HG03432 (cell line): ENCODE measurements around the gene PDE9A.

Experiments
- ATAC-seq: cut with Tn5 transposase; IDR thresholded peaks from one replicate; pipeline ENCODE4 v1.9.1; 2021; ENCODE audit warnings: mild to moderate bottlenecking, moderate library complexity; ENCODE audit not compliant: unreplicated experiment

The PDE9A gene

DNA sequence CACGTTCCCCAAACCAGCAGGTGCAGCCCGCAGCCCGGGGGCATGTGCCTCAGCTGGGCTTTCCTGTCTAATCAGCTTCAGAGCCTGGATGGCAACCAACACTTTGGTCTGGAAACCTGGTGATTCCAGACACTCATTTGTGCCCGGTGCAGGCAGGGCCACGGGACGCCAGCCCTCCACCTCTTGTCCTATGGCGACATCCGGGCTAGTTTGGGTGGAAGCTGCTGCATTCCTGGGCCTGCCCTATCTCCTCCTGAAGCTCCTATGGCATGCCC is 114.1 kb downstream of the PDE9A start:
- no peak for ATAC-seq

DNA sequence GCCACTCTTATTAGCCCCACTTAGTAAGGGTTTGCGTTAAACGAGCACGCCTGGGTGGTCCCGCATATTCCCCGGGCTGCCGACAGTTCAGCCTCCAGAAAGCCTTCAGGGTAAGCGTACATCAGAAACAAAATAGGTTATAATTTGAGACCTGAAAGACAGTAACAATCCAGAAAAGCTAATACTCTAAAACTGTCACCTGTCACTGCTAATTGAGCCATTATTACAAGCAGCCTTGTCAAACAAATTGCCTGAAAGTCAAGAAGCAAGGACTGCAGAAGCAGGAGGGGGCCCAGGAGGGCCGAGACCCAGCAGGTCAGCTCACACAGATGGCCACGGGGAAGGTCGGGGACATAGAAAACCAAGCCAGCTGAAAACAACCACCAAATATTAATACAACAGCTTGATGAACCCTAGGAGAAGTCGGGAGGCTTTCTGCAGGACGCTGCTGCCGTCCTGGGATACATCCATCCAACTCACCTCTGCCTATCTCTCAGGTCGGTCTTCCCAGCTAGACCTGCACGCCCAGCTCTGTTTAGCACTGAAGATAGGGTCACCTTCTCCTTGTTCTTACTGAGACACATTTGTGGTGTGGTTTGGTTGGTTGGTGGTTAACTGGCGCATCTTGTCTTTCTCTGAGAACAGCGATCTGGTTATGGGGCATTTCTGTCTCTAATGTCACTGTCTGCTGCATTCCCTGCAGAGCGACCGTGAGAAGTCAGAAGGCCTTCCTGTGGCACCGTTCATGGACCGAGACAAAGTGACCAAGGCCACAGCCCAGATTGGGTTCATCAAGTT is 115.1 kb downstream of the PDE9A start:
- no peak for ATAC-seq

DNA sequence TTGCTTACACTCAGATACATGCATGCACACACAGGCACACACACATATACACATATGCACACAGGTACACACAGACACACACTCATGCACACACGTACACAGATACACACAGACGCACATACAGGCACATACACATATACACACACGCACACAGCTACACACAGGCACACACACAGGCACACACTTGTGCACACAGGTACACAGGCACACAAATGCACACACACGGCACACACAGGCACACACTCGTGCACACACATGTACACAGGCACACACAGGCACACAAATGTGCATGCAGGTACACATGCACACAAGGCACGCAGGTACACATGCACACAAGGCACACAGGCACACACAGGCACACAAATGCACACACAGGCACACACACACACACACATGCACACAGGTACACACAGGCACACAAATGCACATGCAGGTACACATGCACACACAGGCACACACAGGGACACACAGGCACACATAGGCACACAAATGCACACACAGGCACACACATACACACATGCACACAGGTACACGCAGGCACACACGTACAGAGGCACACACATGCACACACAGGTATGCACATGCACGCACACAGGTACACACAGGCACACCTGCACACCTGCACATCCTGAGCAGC is 115.9 kb downstream of the PDE9A start:
- ATAC-seq = no peak

DNA sequence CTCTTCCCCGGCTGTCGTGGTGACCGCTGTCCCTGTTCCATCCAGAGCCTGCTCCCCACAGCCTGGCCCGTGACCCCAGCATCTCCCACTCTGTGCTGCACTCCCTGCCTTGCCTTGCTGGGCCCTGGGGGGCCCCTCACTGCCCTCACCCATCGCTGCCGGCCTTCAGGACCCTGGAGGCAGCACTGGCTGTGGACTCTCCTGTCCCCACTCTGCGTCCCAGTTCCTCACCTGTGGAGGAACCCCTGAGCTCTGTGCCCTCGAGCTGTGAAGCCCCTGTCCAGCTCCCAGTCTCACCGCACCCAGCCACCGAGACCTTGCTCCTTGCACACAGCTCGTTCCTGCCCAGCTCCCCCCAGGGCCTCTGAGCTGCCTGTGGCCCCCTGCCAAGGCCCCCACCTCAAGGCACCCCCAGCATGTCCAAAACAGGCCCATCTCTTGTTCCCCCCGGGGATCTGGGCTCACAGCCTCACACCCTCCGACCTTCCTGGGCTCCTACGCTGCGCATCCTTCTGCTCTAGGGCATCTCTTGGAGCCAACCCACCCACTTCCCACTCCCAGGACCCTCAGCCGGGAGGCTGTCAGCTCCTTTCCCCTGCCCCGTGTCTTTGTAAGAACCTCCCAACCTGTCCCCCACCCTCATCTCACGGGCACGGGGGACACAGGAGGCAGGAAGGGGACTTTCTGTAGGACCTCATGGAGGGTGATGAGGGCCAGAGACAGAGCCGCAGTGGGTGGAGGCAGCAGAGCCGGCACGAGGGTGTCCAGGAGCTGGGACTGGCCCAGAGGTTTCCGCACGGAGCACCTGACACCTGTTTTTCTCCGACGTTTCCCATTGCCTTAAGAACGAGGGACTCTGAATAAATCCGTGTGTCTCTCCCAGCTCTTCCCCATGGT is 116.6 kb downstream of the PDE9A start:
- no peak for ATAC-seq

DNA sequence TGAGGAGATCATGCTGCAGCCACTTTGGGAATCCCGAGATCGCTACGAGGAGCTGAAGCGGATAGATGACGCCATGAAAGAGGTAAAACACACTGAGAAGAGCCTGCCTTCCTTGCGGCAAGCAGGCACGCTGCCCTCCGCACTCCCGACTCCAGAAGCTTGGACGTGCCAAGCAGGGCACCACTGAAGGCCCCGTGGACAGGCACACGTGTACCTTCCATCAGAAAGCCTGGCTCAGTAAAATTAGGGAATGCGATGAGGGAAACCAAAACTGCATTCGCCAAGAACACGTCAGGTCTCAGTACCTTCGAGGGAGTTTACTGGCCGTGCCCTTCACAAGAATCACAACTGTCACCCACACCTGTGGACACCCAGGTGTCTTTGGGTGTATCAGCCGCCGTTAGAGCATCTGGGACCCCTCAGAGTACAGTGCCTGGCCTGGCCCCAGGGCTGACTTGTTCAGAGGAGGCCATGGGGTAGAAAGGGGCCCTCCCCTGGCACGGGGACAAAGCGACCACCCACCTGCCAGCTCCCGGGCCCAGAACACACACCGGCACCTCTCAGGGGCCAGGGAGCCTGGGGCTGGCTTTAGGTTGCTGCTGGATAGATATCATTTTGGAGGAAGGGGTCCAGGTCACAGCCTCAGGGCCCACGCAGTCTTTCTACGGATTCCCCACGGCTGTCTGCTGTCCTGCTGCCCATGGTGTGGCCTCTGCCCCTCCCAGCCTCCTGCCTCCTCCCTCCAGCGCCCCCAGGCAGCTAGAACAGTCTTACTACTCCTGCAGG is 117.5 kb downstream of the PDE9A start:
- ATAC-seq = no peak

DNA sequence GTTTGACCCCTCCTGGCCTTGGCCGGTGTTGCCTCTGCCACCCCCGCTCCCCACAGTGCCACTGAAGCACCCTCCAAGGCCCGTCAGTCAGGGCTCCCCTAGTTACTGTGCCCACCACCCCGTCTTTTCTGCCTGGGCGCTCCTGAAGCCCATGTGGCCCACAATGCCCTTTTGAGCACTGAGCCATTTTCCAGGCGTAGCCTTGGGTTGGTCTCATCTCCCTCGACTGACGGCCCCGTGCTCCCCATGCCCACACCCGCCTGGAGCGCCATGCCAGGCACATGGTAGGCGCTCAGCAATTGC is 118.0 kb downstream of the PDE9A start:
- no peak for ATAC-seq

DNA sequence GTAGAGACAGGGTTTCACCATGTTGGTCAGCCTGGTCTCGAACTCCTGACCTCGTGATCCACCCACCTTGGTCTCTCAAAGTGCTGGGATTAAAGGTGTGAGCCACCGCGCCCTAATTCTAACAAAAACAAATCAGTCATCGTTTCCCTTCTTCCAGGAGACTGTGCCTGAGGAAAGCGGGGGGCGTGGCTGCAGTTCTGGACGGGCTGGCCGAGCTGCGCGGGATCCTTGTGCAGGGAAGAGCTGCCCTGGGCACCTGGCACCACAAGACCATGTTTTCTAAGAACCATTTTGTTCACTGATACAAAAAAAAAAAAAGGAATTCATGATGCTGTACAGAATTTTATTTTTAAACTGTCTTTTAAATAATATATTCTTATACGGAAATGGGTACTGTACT is 121.7 kb downstream of the PDE9A start:
- ATAC-seq = no peak

DNA sequence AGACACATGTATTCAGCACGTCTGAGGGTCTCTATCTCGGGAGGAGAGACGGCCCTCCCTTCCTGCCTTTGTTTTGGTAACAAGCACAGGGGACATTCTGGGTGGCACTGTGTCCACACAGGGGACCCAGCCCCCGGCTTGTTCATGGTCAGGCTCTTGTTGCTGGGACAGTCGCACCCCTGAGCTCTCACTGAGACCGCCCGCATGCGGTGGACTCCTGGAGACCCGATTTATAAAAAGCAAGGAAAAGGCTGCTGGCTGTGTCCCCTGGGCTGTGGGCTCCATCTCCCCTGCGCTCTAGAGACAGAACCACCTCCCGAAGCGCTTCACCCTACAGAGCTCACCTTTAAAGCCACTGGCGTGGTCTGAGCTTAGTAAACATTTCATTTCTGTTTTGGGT is 122.5 kb downstream of the PDE9A start:
- ATAC-seq = no peak

DNA sequence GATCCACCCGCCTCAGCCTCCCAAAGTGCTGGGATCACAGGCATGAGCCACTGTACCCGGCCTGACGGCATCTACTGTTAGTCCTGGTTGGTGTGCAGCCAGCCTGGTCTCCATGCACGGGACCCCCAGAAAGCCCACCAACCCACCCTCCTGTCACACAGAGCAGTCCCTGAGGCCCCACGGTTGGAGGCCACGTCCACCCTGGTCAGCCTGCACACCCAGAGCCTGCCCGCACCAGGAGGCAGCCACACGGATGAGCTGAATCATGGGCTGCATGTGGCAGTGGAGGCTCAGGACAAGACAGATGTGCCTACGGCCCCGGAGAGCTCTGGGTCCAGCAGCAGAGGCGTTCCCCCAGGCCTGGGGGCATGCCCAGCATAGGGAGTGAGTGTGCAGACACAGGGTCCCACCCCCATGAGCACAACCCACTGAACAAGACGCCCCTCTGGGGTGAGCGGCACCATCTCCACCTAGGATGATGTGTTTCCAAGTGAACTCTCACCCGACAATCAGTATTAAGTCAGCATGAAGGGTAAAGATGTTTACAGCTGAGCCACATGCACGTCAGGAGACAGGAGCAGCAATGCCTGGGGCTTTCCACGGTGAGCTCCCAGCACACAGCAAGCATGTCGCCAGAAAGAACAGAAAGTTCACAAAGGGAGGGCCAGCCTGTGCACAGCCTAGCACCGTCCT is 123.8 kb downstream of the PDE9A start:
- ATAC-seq = no peak

DNA sequence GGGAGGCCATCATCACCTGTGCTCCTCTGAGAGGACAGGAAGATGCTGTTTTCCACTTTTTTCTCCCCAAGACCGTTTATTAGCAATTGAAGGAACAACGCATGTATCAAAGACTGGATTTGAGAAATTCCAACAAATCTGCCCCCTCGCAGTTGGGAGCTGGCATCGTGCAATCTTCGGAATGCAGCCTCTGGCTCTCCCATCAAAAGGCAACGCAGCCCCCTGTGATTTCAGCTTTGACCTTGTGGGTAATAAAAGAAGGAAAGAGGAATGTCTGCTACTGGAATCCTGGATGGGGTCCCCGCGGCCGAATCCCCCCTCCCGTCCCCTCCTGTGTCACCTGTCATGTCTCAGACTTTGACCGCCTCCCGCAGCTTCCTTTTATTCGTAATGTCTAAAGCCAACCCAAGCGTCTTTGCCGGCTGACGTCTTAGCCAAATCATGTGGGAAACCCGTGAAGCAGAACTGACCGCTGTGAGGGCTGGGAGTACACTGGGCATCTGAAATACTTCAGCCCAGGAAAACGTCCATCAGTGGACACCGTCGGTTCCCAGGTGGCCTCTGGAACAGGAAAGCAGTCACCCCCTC is 124.4 kb downstream of the PDE9A start:
- no peak for ATAC-seq

DNA sequence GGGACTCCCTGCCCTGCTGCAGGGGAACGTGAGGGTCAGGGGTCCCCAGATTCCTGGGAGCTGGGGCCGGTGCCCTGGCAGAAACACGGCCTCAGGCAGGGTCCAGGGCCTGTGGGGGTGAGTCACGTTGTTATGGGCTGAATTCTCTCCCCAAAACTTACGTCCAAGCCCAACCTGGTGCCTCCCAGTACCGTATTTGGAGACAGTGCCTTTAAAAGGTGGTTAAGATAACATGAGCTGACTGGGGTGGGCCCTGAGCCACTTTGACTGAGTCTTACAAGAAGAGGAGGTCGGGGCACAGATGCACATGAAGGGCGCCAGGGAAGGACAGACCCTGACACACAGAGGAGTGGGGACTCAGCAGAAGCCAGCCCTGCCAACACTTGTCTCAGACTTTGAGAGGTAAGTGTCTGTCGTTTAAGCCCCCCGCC is 126.0 kb downstream of the PDE9A start:
- ATAC-seq = no peak

DNA sequence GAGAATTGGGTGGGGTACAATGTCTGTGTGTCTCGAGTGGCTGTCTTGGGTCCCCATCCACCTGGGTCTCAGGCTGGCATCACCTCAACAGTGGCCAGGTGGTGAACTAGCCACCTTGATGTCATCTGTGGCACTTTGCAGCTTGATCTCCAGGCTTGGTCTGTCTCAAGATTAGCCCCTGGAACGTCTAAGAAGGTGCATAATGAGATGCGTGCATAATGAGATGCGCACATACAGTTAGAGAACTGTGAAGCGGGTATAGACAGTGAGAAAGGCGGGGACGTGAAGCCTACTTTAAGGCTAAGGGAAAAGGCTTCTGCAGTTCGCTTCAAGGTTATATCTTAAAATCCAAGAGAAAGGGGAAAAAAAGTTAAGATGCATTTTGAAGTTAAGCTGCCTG is 127.2 kb downstream of the PDE9A start:
- ATAC-seq = no peak

DNA sequence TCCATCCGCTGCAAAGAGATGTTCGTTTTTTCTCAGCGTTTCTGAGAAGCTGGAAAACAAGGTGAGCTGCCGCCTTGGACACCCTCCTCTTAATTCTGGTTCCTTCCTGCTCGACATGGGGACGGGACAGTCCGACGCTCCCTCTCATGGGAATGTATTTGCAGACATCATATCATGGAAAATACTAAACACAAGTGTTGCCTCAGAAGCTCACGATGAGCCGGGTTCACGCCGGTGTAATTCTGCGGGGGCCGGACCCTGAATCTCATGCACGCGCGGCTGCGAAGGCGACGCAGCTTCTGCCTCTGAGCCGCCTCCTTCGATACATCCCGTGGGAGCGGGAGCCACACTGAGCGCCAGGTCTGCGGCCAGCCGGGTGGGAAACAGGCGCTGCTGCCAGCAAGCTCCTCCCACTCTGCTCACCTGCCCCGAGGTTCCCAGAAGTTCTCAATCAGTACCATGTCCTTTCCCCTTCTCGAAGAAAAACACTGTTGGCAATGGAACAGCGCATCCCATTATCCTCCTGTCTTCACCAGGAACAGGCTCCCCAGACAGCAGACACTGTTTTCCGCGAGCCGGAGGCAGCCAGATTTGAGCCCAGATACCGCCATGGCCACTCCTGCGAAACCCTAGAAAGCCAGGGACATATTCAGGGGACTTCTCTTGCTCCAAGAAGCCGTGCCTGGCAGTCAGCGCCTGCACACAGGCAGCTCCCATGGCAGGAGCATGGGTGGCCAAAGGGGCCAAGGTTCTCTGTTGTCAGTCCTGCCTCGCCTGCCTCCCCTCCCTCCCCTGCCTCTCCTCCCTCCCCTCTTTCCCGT is 127.9 kb downstream of the PDE9A start:
- ATAC-seq = no peak

DNA sequence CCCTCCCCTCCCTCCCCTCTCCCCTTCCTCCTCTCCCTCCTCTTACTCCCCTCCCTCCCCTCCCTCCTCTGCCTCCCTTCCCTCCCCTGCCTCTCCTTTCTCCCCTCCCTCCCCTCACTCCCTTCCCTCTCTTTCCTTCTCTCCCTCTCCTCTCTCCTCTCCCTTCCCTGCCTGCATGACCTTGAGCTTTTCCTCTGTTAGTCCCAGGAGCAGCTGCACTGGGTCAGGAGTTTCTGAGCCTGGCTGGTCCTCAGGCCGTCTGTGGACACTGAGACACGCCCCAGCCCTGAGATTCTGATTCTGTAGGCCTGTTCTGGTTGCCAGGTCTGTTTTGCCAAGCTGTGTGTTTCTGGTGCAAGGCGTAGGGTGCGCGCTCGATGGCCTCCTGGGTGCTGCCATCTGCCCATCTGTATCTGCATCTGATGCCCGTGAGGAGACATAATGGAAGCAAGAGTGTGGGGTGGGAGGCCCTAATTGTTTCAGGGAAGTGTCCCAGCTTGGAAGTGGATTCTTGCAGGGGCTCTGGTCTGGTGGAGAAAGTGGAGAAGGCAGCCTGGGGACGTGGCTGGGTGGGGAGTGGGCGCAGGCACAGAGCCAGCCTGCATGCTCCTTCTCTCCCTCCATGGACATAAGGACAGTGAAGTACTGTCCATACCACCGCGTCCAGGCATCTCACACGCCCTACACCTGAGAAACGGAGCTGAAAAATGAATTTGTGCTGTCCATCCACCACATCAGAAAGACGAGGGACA is 128.7 kb downstream of the PDE9A start:
- ATAC-seq = no peak

DNA sequence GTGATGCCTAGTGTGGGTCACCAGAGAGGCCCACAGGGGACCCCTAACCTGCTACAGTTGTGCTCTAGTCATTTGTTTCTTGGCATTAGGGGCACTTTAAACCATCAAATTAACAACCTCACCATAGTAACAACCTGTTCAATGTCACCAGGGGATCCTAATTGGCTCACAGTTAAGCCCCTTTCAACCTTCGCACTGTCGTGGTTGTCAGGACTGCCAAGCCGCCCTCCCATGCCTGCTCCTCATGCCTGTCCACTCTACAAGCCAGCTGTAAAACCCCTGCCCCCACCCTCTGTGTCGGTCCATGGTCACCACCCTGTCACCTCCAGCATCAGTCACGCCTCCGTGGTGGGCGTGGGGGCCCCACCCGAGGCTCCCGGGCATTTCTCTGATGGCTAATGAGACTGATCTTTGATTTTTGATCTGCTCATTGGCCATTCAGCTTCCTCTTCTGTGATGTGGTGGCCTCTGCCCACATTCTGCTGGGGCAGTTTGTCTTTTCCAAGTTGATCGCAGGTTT is 129.4 kb downstream of the PDE9A start:
- ATAC-seq = no peak

DNA sequence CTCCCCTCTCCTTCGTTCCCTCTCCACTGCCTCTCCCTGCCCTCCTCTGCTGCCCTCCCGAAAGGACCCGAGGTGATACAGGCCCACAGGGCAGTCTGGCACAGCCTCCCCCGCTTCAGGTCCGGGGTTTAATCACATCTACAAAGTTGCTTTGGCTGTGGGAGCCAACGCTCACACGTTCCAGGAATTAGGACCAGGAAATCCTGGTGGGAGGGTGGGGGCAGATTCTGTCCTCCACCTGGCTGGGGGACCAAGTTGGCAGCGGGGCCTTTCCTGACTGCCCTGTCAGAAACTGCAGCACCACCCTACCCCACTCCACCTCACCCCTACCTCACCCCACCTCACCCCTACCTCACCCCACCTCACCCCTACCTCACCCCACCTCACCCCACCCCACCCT is 130.9 kb downstream of the PDE9A start:
- no peak for ATAC-seq

DNA sequence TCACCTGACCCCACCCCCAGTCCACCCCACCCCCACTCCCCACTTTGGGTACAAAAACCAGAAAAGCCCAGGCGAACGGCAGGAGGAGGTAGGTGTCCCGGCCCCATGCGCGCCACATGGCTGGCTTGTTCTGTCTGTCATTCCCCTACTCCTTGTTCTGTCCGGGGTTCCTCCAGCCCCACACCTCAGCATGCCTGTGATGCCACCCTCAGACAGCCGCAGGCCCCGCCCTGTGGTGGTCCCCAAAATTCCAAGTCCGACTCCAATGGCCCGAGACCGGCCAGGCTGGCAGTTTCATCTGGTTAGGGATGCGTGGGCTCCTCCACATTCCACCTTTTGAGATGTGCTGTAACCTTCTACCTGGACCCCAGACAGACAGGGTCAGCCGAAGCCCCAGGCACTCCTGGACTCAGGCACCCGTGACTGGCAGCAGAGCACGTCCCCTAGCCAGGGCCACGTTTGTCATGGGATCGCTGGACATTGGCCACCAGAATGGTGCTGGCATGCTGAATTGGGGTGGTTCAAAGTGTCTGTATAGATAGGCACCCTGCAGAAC is 131.6 kb downstream of the PDE9A start:
- ATAC-seq = no peak
